ENCODE results near the gene GPR84.

DNA sequence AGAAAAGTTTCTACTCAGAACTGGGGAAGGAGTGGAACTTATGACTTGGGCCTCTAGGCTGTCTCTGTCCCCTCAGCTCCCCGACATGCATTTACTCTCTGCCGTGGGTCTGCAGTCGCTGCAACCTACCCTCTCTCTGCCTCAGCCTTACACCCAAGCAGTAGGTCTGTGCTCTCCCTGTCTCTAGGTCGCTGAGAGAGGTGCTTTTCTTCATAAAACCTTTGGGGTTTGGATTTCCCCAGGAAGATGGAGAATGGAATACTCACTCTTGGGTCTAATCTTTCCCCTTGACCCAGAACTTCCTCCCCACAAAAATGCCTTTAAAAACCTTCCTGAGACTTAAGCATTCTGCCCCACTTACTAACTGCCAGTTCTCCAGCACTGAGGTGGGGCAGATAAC lies 12.9 kb downstream of the GPR84 start:
- no peak for TF ChIP-seq TBP (IDR thresholded peaks at IDR 0.05; ENCODE audit: low read depth, low read length)
- TF ChIP-seq, protein P1, sequence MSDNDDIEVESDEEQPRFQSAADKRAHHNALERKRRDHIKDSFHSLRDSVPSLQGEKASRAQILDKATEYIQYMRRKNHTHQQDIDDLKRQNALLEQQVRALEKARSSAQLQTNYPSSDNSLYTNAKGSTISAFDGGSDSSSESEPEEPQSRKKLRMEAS (IDR thresholded peaks at IDR 0.05): no peak
- TF ChIP-seq EP300 (IDR thresholded peaks at IDR 0.05; ENCODE audit: borderline replicate concordance in 1 of 2, low read depth in 2 of 2, low read length in 2 of 2): no peak
- TF ChIP-seq, protein P2, sequence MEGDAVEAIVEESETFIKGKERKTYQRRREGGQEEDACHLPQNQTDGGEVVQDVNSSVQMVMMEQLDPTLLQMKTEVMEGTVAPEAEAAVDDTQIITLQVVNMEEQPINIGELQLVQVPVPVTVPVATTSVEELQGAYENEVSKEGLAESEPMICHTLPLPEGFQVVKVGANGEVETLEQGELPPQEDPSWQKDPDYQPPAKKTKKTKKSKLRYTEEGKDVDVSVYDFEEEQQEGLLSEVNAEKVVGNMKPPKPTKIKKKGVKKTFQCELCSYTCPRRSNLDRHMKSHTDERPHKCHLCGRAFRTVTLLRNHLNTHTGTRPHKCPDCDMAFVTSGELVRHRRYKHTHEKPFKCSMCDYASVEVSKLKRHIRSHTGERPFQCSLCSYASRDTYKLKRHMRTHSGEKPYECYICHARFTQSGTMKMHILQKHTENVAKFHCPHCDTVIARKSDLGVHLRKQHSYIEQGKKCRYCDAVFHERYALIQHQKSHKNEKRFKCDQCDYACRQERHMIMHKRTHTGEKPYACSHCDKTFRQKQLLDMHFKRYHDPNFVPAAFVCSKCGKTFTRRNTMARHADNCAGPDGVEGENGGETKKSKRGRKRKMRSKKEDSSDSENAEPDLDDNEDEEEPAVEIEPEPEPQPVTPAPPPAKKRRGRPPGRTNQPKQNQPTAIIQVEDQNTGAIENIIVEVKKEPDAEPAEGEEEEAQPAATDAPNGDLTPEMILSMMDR (IDR thresholded peaks at IDR 0.05; ENCODE audit: control extremely low read depth in 1 of 3, insufficient read depth in 1 of 3, low read depth in 1 of 3, low read length in 3 of 3): no peak

Data from H1 (cell line).